Activated naive CD8-positive, alpha-beta T cell treated with anti-CD3 and anti-CD28 coated beads for 36 hours (primary cell): ENCODE measurements around the gene GPR183. TPM values are rescaled to one million over a fixed set of nuclear protein-coding genes. Genes with fewer than 3 reads are reported as not detected.
A peak's percentile ranks its signal among the peaks of the same experiment; 100 is the strongest.

Experiments used
- DNase-seq: peaks from one replicate; pipeline ENCODE4 v3.0.0; 2021
- H3K27ac Mint-ChIP-seq: one replicate; pipeline ENCODE4 v1.8.0; 2022; ENCODE audit warnings: mild to moderate bottlenecking, moderate library complexity, mixed read lengths
- H3K27me3 Mint-ChIP-seq: one replicate; pipeline ENCODE4 v1.8.0; 2022; ENCODE audit warnings: mild to moderate bottlenecking, mixed read lengths
- H3K36me3 Mint-ChIP-seq: one replicate; pipeline ENCODE4 v1.8.0; 2021; ENCODE audit warnings: mild to moderate bottlenecking, mixed read lengths
- H3K4me1 Mint-ChIP-seq: one replicate; pipeline ENCODE4 v1.8.0; 2021; ENCODE audit warnings: mixed read lengths
- H3K4me3 Mint-ChIP-seq: one replicate; pipeline ENCODE4 v1.8.0; 2022; ENCODE audit warnings: mild to moderate bottlenecking, moderate library complexity, mixed read lengths
- H3K9me3 Mint-ChIP-seq: one replicate; pipeline ENCODE4 v1.8.0; 2022; ENCODE audit warnings: mixed read lengths
- total RNA-seq, 2 experiments: library from RNA; stranded (reverse); gene quantifications; one replicate each; pipeline ENCODE4 v1.2.3, GENCODE V29; 2021

GPR183 gene
- total RNA-seq, 2 experiments from 2014 or later, result 4.3 to 4.5 TPM

DNA sequence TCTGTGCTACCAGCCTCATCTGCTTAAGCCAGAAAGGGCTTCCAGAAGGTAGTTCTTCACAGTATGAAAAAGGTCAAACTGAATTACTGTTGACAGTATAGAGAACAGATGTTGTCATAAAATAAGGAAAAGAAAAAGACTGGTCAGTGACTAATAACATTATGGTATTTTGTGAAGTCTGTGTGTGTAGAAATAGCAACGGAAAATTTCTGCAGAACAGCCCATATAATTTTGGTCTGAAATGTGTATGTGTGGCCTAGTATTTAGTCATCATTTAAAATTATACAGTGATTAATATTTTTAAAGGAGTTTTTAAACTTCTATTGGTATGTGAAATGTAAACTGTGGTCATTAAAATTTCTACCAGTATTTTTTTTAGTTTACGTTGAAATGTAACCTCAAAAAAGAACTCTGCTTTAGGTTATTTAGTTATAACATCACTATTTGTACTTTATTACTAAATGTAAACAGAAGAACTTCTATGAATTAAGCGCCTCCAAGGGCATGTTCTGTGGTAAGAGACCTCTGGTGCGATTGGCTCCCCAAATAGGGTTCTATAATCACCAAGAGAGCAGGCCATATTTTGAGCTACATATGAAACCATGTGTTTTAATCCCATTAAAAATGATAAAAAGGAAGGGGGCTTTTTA, 3.3 kb upstream of the GPR183 start:
- H3K36me3 Mint-ChIP-seq, result peaks cover 53% of the 10 kb centered on the region
- DNase-seq, result no peak
- no peak overlapping the region for H3K4me3 Mint-ChIP-seq
- H3K27me3 Mint-ChIP-seq, result no peaks in the 10 kb centered on the region
- H3K4me1 Mint-ChIP-seq, result peaks cover 75% of the 10 kb centered on the region
- peak overlapping the region; percentile 83 for H3K27ac Mint-ChIP-seq
- no peaks in the 10 kb centered on the region for H3K9me3 Mint-ChIP-seq

DNA sequence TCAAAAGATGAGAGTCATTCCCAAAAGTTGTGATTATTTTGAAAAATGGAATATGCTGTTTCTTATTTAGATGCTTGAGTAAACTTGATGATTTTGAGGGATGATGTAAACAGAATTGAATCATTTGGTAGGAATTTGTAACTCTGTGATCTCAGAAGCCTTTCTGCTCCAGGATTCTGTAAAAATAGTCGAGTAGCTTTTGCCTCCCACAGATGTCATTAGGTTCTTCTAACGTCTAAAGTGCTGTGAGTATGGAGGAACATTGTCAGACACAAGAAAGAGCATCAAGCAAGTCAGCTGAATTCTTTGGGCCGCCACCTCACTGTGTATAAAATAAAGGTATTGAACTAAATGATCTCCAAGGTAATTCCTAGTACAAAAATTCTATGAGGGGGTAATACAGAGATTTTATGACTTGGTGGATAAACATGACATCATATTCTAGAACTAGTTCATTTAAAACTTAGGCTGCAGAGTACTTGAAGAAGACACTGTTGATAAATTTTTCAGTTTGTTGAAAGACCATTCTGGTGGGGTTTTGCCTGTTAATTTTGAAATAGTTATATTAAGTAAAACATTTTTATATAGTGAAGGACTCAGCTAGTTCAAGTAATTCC, 1.4 kb upstream of the GPR183 start:
- DNase-seq, result no peak
- Mint-ChIP-seq H3K27ac (peak overlapping the region; percentile 78), H3K4me1 (peaks cover 74% of the 10 kb centered on the region), H3K36me3 (peaks cover 51% of the 10 kb centered on the region), H3K27me3 (no peaks in the 10 kb centered on the region), H3K9me3 (no peaks in the 10 kb centered on the region), H3K4me3 (no peak overlapping the region)

DNA sequence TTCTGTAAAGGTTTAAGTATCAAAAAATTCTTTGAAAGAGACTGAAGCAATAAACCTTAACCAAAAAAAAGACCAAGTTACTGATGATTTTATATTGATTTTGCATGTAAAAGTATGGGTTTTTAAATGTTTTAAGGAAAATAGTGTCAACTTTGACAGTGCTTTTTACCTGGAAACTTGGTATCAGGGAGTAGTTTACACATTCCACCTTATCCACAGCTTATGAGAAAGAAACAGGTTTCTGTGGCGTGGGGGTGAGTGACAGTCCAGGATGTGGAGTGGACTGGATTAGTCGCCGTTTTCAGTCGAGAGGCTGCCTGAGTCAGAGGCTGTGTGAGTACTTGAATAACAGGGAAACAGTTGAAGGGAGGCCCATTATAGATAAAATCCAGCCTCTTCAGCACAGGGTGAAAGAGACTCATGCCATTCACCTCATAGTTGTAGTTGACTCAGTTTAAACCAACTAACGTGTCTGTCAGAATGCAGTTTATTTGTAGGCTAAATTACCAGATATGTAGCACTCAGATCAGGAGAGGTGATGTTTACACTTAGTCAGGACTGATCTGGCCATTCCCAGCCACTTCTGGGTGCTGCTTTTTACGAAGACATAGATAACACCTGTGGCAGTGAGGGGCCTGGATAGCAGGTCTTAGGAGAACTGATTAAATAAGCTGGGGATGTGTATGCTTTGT, 595 bp upstream of the GPR183 start:
- Mint-ChIP-seq H3K9me3 (no peaks in the 10 kb centered on the region), H3K36me3 (peaks cover 49% of the 10 kb centered on the region), H3K27me3 (no peaks in the 10 kb centered on the region), H3K4me1 (peaks cover 76% of the 10 kb centered on the region), H3K27ac (peak overlapping the region; percentile 78), H3K4me3 (peak overlapping the region; percentile 38)
- peak; percentile 60 for DNase-seq

DNA sequence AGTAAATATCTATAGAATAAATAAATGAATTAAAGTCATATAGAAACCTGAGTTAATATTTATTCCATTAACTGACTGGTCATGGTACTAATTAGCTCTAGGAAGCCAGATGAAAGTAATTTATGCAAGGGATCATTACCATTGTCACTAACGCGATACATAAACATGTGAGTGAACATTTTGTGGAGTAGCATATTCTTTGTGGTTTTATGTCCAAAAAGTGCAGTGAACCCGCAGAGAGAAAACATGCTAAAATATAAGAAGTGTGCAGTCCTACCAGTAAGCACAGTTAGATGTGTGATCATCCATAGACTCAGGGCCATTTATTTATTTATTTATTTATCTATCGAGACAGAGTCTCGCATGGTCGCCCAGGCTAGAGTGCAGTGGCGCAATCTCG, 1.6 kb downstream of the GPR183 start:
- Mint-ChIP-seq H3K36me3 (peaks cover 39% of the 10 kb centered on the region), H3K4me3 (no peak overlapping the region), H3K27ac (no peak overlapping the region), H3K4me1 (peaks cover 70% of the 10 kb centered on the region), H3K9me3 (no peaks in the 10 kb centered on the region), H3K27me3 (no peaks in the 10 kb centered on the region)
- no peak for DNase-seq

- H3K9me3 Mint-ChIP-seq, result no peaks in the 10 kb centered on the region
- no peaks in the 10 kb centered on the region for H3K27me3 Mint-ChIP-seq
Observed at GRCh38 chr13:99305158-99305557, 2.0 kb downstream of the GPR183 start.

DNA sequence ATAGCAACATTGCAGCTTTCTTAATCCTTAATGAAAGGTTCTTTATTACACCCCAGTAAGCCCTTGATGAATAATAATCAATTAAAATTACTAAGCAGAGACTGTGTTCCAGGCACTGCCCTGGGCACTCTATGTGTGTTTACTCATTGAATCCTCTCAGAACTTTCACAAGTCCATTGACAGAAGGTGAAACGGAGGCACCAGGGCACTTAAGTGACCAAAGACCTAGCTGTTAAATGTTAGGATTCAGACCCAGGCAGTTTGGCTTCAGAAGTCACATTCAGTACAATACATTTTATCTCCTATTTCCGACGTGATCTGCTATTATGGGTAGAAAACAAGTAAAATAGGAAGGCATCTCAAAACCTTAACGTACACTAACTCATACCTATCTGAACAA, 2.7 kb downstream of the GPR183 start:
- H3K4me3 Mint-ChIP-seq, result peak overlapping the region; percentile 38
- H3K9me3 Mint-ChIP-seq, result no peaks in the 10 kb centered on the region
- H3K36me3 Mint-ChIP-seq, result peaks cover 35% of the 10 kb centered on the region
- no peak for DNase-seq
- H3K27ac Mint-ChIP-seq, result peak overlapping the region; percentile 69
- H3K27me3 Mint-ChIP-seq, result no peaks in the 10 kb centered on the region
- peaks cover 70% of the 10 kb centered on the region for H3K4me1 Mint-ChIP-seq

More at GRCh38 chr13:99305158-99305557, 2.0 kb downstream of the GPR183 start:
- H3K27ac Mint-ChIP-seq, result peak overlapping the region; percentile 62
- peaks cover 71% of the 10 kb centered on the region for H3K4me1 Mint-ChIP-seq
- H3K36me3 Mint-ChIP-seq, result peaks cover 39% of the 10 kb centered on the region
- H3K4me3 Mint-ChIP-seq, result no peak overlapping the region
- no peak for DNase-seq

- Mint-ChIP-seq H3K27me3 (no peaks in the 10 kb centered on the region), H3K9me3 (no peaks in the 10 kb centered on the region), H3K4me1 (peaks cover 73% of the 10 kb centered on the region), H3K36me3 (peaks cover 34% of the 10 kb centered on the region), H3K27ac (peak overlapping the region; percentile 69), H3K4me3 (peak overlapping the region; percentile 23)
- DNase-seq, result peak; percentile 19
Observed at GRCh38 chr13:99303863-99304521, 3.2 kb downstream of the GPR183 start.

GRCh38 chr13:99302637-99303505, 4.3 kb downstream of the GPR183 start:
- Mint-ChIP-seq H3K9me3 (no peaks in the 10 kb centered on the region), H3K27ac (peak overlapping the region; percentile 61), H3K36me3 (peaks cover 27% of the 10 kb centered on the region), H3K4me3 (no peak overlapping the region), H3K4me1 (peaks cover 70% of the 10 kb centered on the region), H3K27me3 (no peaks in the 10 kb centered on the region)
- DNase-seq, result no peak

- Mint-ChIP-seq H3K4me1 (peaks cover 70% of the 10 kb centered on the region), H3K27ac (peak overlapping the region; percentile 17), H3K9me3 (no peaks in the 10 kb centered on the region), H3K36me3 (peaks cover 34% of the 10 kb centered on the region), H3K27me3 (no peaks in the 10 kb centered on the region), H3K4me3 (no peak overlapping the region)
- DNase-seq, result no peak
Observed at GRCh38 chr13:99301913-99302636, 5.1 kb downstream of the GPR183 start.

- no peak overlapping the region for H3K4me3 Mint-ChIP-seq
- no peaks in the 10 kb centered on the region for H3K27me3 Mint-ChIP-seq
- peaks cover 34% of the 10 kb centered on the region for H3K36me3 Mint-ChIP-seq
- H3K4me1 Mint-ChIP-seq, result peaks cover 71% of the 10 kb centered on the region
- no peak for DNase-seq
- no peak overlapping the region for H3K27ac Mint-ChIP-seq
- H3K9me3 Mint-ChIP-seq, result no peaks in the 10 kb centered on the region
Observed at GRCh38 chr13:99301056-99301838, 6.0 kb downstream of the GPR183 start.

DNA sequence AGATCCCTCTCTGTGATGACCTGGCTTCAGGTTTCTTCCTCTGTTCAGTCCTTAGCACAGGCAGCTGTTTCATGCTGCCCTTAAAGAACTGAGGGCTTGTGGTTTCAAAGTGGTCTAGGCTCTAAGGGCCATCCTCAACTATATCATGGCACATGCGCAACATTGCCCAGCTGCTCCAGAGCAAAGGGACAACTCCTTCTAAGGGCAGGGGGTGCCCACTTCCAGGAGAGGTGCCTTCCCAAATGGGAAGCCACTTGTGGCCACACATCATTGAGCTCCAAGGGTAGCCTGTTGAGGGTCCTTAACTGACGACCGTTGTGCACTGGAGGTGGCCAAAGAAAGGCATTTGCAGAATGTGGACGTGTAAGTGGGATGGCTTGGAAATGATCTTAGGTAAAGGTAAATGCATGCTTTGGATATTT, 7.3 kb downstream of the GPR183 start:
- Mint-ChIP-seq H3K4me1 (peaks cover 78% of the 10 kb centered on the region), H3K4me3 (no peak overlapping the region), H3K27me3 (no peaks in the 10 kb centered on the region), H3K27ac (no peak overlapping the region), H3K36me3 (peaks cover 40% of the 10 kb centered on the region), H3K9me3 (no peaks in the 10 kb centered on the region)
- no peak for DNase-seq

GRCh38 chr13:99299256-99299919, 7.8 kb downstream of the GPR183 start:
- H3K27ac Mint-ChIP-seq, result peak overlapping the region; percentile 16
- H3K4me3 Mint-ChIP-seq, result no peak overlapping the region
- DNase-seq, result no peak
- H3K9me3 Mint-ChIP-seq, result no peaks in the 10 kb centered on the region
- peaks cover 39% of the 10 kb centered on the region for H3K36me3 Mint-ChIP-seq
- peaks cover 74% of the 10 kb centered on the region for H3K4me1 Mint-ChIP-seq
- H3K27me3 Mint-ChIP-seq, result no peaks in the 10 kb centered on the region

DNA sequence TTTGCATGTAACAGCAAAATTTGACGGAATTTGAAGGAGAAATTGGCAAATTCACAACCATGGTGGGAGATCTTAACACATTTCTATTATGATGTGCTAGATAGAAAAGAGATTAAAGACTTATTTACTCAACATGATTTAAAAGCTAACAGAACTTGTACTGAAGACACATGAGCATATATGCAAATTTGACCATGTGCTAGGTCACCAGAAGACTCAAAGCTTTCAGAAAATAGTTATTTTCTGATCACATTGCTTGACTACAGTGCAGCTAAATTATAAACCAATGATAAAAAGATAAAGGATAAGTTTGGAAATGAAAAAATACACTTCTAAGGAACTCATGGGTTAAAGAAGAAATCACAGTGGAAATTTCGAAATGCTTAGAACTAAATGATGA, 9.1 kb downstream of the GPR183 start:
- Mint-ChIP-seq H3K27me3 (no peaks in the 10 kb centered on the region), H3K4me1 (peaks cover 74% of the 10 kb centered on the region), H3K9me3 (no peaks in the 10 kb centered on the region), H3K36me3 (peaks cover 38% of the 10 kb centered on the region), H3K27ac (peak overlapping the region; percentile 91), H3K4me3 (no peak overlapping the region)
- no peak for DNase-seq
